Left ventricle myocardium inferior (tissue), 1 donor: ENCODE results near the gene EPHX1. TPM values are rescaled to one million over a fixed set of nuclear protein-coding genes. Genes with fewer than 3 reads are reported as not detected.

Source experiments
- DNase-seq: peaks from one replicate; pipeline ENCODE4 v3.0.0-alpha.2; 2020
- H3K27ac ChIP-seq: fragments of 200-600 bp; replicated peaks from 2 replicates; pipeline ENCODE4 v1.8.0; 2021
- H3K27me3 ChIP-seq: fragments of 200-600 bp; 2 replicates; pipeline ENCODE4 v1.8.0; 2021; ENCODE audit warnings: low read depth
- H3K36me3 ChIP-seq: fragments of 200-600 bp; 2 replicates; pipeline ENCODE4 v1.8.0; 2021
- H3K4me1 ChIP-seq: fragments of 200-600 bp; 2 replicates; pipeline ENCODE4 v1.8.0; 2021
- H3K4me3 ChIP-seq: fragments of 200-600 bp; 2 replicates; pipeline ENCODE4 v1.8.0; 2021; ENCODE audit warnings: mild to moderate bottlenecking, moderate library complexity
- H3K9me3 ChIP-seq: fragments of 200-600 bp; replicated peaks from 2 replicates; pipeline ENCODE4 v1.8.0; 2021
- CTCF ChIP-seq: fragments of 200-600 bp; IDR thresholded peaks from 2 replicates; pipeline ENCODE4 v1.8.0; 2021; ENCODE audit warnings: antibody characterized with exemption, mild to moderate bottlenecking, borderline replicate concordance
- intact Hi-C: fragments of 100-400 bp; cut with micrococcal nuclease; formaldehyde crosslinking; loops from one replicate; pipeline ENCODE4 v1.11.0; 2022
- total RNA-seq: library from RNA; stranded (reverse); fragmentation: NEBNext Ultra II Directional; extraction: Animal tissue kit (Norgen Biotek cat#: 25700); gene quantifications from one replicate; pipeline ENCODE4 v1.2.1, GENCODE V29; 2021
- donor health status: DM: no; HTN: yes; CAD: no; lungs with severe emphysema.

Gene EPHX1
- total RNA-seq, 1 donor from 2014 or later, result 49.7 TPM

DNA sequence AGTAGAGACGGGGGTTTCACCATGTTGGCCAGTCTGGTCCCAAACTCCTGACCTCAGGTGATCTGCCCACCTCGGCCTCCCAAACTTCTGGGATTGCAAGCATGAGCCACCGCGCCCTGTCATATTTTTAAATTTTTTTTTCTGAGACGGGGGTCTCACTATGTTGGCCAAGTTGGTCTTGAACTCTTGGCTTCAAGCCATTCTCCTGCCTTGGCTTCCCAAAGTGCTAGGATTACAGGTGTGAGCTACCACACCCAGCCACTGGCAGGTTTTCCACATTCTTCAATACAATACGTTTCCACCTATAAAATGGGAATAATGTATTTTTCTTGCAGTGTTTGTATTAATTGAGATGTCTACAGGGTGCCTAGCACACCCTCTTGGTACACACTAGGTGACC is 82.4 kb downstream of the EPHX1 start:
- no peak for DNase-seq
- H3K4me1 ChIP-seq, result no peaks in the 10 kb centered on the region
- no peaks in the 10 kb centered on the region for H3K9me3 ChIP-seq
- H3K27me3 ChIP-seq, result peaks cover 15% of the 10 kb centered on the region
- H3K36me3 ChIP-seq, result no peaks in the 10 kb centered on the region
- H3K27ac ChIP-seq, result no peak overlapping the region
- intact Hi-C loops, result no loop called here
- no peak for TF ChIP-seq CTCF
- no peak overlapping the region for H3K4me3 ChIP-seq

Other genes with a start within 250 kb of the EPHX1 start
- gene ENAH, start 157.0 kb upstream of the EPHX1 start, total RNA-seq, result 78.6 TPM
- gene SRP9, start 32.3 kb upstream of the EPHX1 start, total RNA-seq, result 205 TPM
- 30.4 TPM for gene TMEM63A, start 72.3 kb downstream of the EPHX1 start, total RNA-seq
- gene LEFTY1, start 79.0 kb downstream of the EPHX1 start, total RNA-seq, result 0.55 TPM
- 64.0 TPM for gene PYCR2, start 114.1 kb downstream of the EPHX1 start, total RNA-seq
- 0.69 TPM for gene LEFTY2, start 131.1 kb downstream of the EPHX1 start, total RNA-seq
- gene SDE2, start 189.2 kb downstream of the EPHX1 start, total RNA-seq, result 11.3 TPM